ENCODE results near the gene TGFBR2.

Gene TGFBR2

GRCh38 chr3:30602946-30603345, 3.5 kb upstream of the TGFBR2 start:
- DNase-seq (ENCODE audit: low read depth, low spot score), result no peak

- no peak for DNase-seq (ENCODE audit: low read depth, low spot score)
Measured at GRCh38 chr3:30604093-30604492, 2.3 kb upstream of the TGFBR2 start.

DNA sequence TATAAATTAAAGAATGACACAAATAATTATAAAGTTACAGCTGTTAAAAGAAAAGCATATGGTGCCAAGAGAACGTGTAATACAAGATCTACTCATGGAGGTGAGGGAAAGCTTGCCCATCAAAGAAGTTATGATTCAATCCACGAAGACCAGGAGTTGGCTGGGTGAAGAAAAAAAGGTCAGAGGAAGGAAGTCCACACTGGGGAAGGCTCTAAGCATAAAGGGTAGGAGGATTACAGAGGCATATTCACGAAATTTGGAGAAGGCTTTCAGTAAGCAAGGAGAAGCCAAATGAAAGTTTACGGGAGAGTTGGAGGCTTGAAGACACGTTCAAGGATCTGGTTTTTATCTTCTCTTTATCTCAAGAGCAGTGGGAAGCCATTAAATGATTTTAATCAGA, 1.8 kb upstream of the TGFBR2 start:
- DNase-seq (ENCODE audit: low read depth, low spot score), result no peak

- DNase-seq (ENCODE audit: low read depth, low spot score), result no peak
Measured at GRCh38 chr3:30605005-30605404, 1.4 kb upstream of the TGFBR2 start.

GRCh38 chr3:30605706-30606300, 598 bp upstream of the TGFBR2 start:
- DNase-seq (ENCODE audit: low read depth, low spot score), result no peak

GRCh38 chr3:30607032-30607833, 832 bp downstream of the TGFBR2 start:
- DNase-seq (ENCODE audit: low read depth, low spot score), result peak; percentile 46

DNA sequence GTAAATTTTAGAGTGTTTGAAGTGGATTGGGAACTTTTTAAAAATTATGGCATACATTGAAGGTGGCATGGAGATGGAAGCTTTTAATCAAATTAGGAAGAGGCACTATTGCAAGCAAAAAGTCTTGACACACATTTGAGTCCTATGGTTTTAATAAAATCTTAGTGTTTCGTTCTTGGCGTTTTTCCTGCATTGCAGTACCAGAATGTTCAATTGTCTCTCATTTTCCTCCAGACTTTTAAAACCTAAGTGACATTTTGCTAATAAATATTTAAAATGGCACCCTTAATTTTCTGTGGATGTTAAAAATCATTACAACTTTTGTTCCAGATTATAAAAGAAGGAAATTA, 2.2 kb downstream of the TGFBR2 start:
- no peak for DNase-seq (ENCODE audit: low read depth, low spot score)

GRCh38 chr3:30609930-30610701, 3.7 kb downstream of the TGFBR2 start:
- no peak for DNase-seq (ENCODE audit: low read depth, low spot score)

DNA sequence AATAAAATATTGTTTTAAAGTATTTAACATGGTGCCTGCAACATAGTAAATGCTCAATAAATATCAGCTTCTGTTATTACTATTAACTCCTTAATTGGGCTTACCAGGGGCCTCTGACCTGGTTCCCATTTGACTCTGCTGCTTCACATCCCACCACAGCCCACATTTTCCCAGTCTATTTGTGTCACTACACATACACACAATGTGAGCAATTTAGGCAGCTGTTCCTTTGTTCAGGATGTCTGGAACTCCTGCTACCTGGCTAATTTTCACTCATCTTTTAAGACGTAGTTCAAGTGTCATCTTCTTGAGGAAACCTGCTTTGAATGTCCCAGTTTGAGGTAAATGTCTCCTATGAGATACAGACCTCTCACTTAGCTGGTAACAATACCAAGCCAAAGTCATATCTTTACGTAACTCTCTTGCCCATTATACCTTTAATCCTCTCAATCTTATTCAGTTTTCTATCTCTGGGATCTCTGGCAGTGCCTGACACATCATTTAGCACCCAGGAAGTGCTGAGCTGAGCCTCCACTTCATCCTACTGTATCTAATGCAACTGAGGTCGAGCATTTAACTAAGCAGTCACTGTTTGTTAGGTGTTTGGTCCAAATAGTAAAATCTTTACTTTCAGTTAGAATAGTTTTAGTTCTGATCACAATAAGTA, 4.4 kb downstream of the TGFBR2 start:
- no peak for DNase-seq (ENCODE audit: low read depth, low spot score)

DNA sequence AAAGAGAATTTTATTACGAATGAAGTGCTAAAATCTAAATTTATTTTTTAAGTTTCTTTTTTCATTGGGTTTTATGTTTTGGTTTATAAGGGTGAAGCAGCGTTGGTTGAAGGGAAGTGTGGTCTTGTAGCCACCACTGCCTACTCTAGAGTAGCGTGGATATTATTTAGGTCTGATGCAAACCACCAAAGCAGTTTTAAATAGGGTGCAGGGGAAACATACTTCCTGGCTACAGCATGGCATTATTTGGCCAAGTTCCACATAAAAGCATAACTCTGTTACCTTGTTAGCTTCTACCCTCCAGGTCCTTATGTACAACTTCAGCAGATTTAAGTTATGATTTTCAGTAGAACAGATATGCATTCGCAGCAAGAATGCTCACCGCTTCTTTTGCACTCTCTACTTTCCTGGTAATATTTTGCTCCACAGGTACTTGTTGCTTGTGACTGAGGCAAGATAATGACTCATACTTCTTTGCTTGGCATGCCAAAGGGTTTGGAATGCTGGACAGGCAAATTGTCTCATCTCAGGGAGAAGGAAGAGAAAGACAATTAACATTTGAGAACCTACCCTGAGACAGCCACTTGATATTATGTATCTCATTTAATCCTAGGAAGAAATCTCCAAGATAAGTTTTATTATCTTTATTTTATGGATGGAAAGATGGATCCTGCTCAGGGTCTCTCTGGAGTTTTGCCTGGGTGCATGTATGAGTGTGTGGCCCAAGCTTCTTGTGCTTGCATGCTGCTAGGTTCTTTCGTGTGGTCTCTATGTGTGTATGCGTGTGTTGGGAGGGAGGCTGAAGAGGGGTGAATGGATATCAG, 5.4 kb downstream of the TGFBR2 start:
- DNase-seq (ENCODE audit: low read depth, low spot score), result no peak

DNA sequence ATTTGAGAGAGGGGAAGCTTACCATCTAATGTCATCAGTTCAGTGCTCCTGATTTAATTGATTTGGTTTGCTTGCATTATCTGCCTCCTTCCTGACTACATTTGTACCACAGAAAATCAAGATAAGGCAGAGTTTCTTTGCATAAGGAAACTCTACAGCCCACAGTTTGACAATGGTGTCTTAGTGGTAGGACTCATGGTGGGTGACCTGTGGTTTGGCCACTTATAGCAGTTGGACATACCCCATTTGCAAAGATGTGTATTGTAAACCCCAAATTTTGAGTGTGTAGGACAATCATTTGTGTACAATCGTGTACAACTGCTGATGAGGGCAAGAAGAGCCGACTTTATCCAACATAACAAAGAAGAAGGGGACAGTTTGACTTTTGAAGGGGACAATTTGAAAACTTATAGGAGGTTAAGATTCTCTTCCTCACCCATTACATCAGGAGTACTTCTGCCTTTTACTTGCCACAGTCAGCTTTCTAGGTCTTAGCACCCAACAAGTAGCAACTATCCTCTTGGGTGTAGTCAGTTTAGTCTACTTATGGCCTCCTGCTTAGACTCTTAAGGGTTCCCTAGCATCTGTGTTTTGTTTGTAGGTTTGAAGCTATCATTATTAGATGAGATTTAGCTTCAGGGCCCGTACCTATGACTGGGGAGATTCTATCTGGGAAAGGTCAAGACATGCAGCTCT, 6.2 kb downstream of the TGFBR2 start:
- DNase-seq (ENCODE audit: low read depth, low spot score), result no peak

GRCh38 chr3:30613133-30613825, 6.9 kb downstream of the TGFBR2 start:
- DNase-seq (ENCODE audit: low read depth, low spot score), result no peak

- no peak for DNase-seq (ENCODE audit: low read depth, low spot score)
Measured at GRCh38 chr3:30614373-30614772, 8.0 kb downstream of the TGFBR2 start.

- DNase-seq (ENCODE audit: low read depth, low spot score), result no peak
Measured at GRCh38 chr3:30614943-30615342, 8.5 kb downstream of the TGFBR2 start.

- no peak for DNase-seq (ENCODE audit: low read depth, low spot score)
Measured at GRCh38 chr3:30615615-30616346, 9.4 kb downstream of the TGFBR2 start.

DNA sequence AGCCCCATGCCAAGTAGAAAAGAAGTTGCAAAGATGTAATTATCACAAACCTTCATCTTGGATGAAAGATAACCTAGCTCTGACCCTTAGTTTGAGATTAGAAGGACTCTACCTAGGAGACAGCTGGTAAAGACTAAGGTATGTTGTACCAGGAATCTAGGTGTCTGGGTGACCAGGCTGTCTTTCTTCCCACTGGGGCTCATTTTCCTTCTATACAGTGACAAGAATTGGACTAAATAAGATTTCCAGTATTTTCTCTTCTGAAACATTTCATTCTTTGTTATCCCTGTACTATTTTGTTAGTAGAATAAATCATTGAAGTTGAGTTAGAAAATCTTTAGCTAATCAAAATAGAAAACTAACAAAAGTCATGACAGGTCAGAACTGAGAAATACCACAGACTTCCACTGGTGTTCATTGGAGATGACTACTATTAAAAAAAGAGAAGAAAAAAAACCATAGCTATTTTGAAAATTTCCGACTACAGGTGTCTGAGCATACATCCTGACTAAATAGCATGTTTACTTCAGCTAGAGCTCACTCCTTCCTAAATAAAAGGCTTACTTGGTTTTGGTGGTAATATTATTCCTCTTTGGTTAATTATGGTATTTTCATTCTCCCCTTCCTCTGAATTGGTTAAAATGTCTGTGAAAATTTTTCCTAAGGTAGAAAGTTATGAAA, 10.1 kb downstream of the TGFBR2 start:
- no peak for DNase-seq (ENCODE audit: low read depth, low spot score)

DNA sequence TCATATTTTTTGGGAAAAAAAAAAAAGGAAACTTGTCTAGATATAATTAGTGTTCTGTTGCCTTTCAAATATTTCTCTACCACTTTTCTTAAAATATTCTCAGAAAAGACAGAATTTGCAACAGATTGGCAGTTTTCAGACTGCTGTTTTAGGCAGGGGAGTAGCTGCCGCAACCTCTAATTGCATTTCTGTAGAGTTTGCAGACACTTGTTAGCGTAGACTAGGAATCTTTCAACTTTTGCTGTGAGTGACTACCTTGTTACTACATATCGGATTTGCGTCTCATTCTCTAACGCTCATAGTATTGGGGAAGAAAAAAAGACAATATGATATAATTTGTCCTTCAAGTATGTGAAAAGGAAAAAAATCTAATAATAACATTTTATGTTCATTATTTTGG, 10.7 kb downstream of the TGFBR2 start:
- no peak for DNase-seq (ENCODE audit: low read depth, low spot score)

DNA sequence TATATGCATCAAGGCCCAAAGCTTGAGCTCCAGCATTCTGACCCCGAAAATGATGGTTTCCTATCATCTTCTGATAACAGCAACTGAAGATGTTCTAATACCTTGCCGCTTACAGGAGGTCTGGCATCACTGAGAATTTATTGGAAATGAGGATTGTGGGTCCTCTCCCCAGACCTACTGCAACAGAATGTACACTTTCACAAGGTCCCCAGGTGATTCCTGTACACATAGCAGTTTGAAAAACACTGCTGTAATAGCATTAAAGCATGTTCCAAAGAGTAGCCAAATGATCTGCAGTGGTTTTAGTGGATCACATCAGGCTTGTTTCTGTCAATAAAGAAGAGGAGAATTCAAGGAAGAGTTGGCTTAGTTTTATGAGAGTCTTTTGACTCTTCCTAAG, 11.3 kb downstream of the TGFBR2 start:
- DNase-seq (ENCODE audit: low read depth, low spot score), result no peak

DNA sequence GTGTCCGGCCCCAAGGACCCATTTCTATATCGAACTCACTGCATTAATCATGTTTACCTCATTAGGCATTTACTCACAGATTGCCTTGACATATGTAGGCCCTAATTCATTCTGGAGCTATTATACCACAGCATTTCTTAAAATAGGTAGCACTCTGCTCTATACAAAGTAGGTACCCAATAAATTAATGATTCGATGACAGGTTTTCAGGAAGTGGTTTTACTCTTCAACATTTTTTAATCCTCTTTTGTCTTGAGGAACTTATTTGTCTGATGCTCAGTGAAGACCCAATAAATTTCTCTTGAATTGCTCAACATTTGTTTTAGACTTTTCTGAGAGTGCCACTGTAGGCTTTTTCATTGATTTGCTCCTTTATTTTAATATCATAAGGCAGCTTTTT, 12.1 kb downstream of the TGFBR2 start:
- no peak for DNase-seq (ENCODE audit: low read depth, low spot score)
